ENCODE results near the gene ATP5F1A.

The ATP5F1A gene

DNA sequence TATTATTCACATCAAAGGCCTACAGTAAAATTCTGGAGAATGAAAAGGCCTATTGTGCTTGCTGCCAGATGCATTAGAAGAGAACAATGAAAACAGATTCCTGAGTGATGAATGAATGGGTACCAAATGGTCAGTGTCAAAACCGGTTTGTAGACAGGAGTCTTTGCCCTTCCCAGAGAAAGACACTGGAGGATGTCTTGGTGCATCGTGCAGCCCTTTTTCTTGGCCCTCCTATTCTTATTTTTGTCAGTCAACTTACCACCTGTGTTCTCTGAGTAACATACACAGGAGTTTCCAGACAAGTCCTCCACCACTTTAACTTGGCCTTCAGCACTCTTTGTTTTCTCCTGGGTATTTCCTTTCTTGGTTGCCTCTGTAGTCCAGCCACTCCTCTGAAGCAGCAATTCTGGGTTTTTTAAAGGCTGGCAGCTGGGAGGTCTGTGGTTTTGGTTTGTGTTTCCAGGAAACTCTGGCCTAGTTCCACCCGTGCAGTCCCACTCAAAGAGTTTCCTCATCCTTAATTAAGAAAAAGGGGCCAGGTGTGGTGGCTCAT, 55.4 kb downstream of the ATP5F1A start:
- no peak for DNase-seq

DNA sequence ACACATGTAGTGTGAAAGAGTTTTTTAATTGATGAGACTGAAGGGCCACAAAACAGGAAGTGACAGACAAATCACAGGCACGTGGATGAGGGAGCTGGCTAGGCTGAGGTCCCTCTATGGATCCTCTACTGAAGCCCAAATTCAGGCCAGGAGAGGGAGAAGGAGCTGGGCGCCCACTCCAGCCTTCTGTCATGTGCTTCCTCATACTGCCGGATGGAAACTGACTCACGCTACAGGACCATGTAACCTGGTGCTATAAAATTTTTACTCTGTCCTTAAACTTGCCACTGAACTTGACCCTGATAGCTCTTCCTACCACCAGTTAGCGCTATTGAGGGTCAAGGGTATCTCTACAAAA, 57.4 kb downstream of the ATP5F1A start:
- DNase-seq: no peak

DNA sequence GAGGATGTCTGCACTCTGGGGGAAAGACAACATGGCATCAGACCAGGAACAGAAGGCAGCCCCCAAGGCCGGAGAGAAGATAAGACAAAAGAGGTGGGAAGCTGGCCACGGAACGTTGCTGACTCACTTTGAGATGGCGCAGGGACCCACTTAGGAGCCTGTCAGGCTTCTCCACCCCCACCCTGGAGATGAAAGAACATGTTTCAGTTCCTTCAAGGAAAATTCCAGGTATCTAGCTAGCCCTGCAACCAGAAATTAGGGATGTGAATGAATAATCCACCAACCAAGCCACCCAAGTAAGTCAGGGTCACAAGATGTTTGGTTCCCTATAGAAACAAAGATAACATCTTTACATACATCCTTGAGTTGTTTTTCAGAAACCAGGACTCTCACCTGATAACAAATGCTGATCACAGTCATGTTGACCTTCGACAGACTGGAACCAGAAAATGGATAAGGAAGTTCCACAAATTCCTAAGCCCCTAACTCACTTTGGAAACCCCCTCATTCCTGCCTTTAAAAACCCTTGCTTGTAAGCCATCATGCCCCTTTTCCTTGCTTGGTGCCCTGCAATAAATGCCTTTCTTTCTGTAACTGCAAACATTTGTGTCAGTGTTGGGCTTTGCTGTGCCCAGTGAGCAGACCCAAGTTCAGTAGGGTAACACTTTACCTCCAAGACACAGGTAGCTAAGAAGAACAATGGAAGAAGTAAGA, 57.9 kb downstream of the ATP5F1A start:
- DNase-seq: no peak

DNA sequence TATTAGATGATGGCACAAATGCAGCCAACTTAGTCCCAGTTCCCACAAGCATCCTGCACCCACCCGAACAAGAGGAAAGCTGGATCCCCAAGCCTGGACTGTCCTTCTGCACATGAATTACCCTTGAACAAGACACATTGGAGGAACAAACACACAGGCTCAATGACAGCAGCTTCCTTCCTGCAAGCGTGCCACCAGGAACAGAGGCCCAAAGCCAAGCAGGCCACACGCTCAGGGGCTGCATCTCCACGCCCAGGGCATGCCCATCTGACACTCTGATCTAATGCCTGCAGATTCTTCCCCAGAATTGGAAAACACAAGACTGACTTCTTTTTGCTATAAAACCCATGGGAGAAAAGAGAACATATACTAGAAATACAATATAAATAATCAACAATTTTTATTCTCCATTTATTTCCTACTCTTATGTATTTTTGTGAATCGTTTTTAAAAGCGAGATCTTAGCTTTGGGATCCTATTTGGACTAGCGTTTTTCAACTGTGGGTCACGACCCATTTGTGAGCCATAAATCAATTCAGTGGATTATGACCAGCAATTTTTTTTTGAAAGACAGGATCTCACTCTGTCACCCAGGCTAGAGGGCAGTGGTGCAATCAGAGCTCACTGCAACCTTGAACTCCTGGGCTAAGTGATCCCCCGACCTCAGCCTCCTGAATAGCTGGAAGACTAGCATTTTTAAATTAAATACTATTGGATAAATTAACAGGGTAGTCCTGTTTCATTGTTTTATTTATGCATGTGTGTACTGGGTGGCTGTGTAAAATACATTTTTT, 60.4 kb downstream of the ATP5F1A start:
- no peak for DNase-seq

DNA sequence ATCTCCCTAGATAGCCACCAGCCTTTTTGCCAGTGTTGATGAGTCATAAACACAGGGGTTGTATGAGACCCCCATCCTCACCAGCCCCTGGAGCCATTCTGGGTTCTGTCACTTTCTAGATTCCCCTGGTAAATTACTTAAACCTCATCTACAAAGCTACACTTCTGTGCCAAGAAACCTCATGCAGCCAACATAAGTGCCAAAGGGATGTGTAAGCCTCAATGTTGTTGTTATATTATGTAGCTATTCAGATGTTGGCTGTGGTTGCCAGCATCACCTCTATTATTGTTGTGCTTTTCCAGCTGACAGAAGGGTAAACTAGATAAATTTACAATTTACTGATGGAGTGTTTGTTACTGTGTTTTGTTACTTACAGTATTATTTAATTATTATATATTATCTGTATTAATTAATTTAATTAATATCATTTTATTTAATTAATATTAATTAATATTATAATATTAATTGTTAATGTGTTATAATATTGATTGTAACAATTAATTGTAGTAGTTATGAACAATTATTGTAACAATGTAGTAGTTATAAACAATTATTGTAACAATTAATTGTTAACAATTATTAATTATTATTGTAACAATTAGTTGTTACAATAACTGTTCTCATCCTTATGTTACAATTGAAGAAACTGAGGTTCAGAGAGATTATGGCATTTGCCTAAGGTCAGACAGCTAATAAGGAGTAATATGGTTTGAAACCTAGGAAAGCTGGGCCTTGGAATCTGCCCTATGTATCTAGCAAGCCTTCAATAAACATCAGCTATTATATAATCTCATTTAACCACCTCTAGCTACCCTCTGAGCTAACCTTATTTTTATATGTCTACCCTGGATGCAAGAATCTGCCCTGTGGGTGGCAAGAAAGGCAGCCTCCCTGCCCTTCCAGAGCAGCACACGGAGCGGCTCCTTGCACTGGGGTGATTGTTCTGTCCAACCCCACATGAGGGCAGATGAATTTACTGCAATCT, 62.1 kb downstream of the ATP5F1A start:
- DNase-seq: no peak

DNA sequence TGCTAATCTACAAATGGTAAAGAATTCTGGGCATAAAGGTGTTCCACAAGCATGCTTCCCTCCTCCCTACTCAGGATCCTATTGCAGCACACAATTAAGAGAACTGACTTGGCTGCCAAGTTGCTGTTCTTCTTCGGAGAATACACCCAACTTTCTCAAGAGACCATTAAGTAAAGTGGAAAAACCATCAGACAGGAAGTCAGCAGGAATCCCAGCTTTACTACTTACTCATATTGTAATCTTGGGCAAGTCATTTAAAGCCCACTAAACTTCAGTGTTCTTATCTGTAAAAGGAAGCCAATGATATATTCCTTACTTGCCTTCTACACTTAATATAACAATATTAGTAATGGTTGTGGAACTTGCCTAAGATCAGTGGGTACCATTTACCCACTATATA, 63.9 kb downstream of the ATP5F1A start:
- no peak for DNase-seq

DNA sequence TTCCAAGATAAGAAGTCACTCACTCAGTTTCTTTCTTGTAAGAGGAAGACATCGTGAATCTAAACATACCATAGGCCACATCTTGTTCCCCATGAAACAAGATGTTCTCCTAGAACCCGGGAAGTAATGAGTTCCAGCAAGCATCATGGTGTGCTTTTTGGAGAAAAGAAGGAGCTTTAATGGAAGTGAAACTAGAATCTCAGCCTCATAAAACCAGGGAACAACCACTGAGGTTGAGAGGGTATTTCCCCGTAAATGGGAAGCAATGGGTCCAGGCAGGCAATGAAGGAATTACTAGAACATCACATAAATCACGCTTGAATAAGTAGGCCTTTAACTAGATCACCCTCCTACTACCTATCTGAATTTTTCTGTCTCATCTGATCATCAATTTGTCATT, 66.4 kb downstream of the ATP5F1A start:
- no peak for DNase-seq

All from stimulated activated naive CD4-positive, alpha-beta T cell treated with Interleukin-2 at 50 U/mL for 16 hours (primary cell).